ENCODE measurements around the gene VPS52. TPM values are rescaled to one million over a fixed set of nuclear protein-coding genes. Genes with fewer than 3 reads are reported as not detected.

VPS52 gene
- polyA plus RNA-seq, 1 donor from 2014 or later = 29.1 TPM

DNA sequence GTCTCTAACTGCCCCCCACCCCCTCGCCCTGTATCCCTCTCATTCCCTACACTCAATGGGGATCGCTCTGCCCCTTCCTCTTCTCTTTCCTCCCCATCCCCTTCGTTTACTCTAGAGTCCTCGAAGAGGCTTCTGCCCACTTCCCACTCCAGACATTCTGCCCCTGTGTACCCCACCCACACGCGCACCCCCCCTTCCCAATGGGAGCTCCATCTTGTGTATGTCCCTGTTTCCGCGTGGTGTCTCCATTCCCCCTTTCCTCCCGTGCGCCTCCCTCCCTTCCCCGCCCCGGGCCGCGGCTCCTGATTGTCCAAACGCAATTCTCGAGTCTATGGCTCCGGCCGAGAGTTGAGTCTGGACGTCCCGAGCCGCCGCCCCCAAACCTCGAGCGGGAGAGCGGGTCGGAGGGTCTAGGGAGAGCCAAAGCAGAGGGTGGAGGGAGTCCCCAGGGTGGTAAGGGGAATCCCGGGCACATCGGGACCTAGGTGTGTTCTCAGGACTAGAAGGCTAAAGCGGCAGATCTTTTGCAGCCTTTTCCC, 64.1 kb downstream of the VPS52 start:
- H3F3A ChIP-seq (ENCODE audit: insufficient read depth, low read length, poor library complexity, severe bottlenecking) = no peaks in the 10 kb centered on the region
- H2AFZ ChIP-seq (ENCODE audit: low read depth, low read length) = peak overlapping the region; percentile 88
- H3K9me2 ChIP-seq (ENCODE audit: insufficient read depth, low read length) = no peaks in the 10 kb centered on the region
- TF ChIP-seq EP300 (conservative IDR thresholded peaks at IDR 0.05; ENCODE audit: poor library complexity, severe bottlenecking) (no peak), TAF1 (IDR thresholded peaks at IDR 0.05; ENCODE audit: low read depth) (no peak), EZH2 (IDR thresholded peaks at IDR 0.05; ENCODE audit: borderline replicate concordance, insufficient read depth, low read length, poor library complexity, severe bottlenecking) (no peak), POLR2AphosphoS5 (IDR thresholded peaks at IDR 0.05) (no peak), MXI1 (conservative IDR thresholded peaks at IDR 0.05; ENCODE audit: poor library complexity, severe bottlenecking) (no peak), SMC3 (conservative IDR thresholded peaks at IDR 0.05; ENCODE audit: poor library complexity) (no peak), RAD21 (conservative IDR thresholded peaks at IDR 0.05) (no peak)
- TF ChIP-seq, protein P1, sequence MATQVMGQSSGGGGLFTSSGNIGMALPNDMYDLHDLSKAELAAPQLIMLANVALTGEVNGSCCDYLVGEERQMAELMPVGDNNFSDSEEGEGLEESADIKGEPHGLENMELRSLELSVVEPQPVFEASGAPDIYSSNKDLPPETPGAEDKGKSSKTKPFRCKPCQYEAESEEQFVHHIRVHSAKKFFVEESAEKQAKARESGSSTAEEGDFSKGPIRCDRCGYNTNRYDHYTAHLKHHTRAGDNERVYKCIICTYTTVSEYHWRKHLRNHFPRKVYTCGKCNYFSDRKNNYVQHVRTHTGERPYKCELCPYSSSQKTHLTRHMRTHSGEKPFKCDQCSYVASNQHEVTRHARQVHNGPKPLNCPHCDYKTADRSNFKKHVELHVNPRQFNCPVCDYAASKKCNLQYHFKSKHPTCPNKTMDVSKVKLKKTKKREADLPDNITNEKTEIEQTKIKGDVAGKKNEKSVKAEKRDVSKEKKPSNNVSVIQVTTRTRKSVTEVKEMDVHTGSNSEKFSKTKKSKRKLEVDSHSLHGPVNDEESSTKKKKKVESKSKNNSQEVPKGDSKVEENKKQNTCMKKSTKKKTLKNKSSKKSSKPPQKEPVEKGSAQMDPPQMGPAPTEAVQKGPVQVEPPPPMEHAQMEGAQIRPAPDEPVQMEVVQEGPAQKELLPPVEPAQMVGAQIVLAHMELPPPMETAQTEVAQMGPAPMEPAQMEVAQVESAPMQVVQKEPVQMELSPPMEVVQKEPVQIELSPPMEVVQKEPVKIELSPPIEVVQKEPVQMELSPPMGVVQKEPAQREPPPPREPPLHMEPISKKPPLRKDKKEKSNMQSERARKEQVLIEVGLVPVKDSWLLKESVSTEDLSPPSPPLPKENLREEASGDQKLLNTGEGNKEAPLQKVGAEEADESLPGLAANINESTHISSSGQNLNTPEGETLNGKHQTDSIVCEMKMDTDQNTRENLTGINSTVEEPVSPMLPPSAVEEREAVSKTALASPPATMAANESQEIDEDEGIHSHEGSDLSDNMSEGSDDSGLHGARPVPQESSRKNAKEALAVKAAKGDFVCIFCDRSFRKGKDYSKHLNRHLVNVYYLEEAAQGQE (IDR thresholded peaks at IDR 0.05; ENCODE audit: borderline replicate concordance) = no peak
- TF ChIP-seq, protein P2, sequence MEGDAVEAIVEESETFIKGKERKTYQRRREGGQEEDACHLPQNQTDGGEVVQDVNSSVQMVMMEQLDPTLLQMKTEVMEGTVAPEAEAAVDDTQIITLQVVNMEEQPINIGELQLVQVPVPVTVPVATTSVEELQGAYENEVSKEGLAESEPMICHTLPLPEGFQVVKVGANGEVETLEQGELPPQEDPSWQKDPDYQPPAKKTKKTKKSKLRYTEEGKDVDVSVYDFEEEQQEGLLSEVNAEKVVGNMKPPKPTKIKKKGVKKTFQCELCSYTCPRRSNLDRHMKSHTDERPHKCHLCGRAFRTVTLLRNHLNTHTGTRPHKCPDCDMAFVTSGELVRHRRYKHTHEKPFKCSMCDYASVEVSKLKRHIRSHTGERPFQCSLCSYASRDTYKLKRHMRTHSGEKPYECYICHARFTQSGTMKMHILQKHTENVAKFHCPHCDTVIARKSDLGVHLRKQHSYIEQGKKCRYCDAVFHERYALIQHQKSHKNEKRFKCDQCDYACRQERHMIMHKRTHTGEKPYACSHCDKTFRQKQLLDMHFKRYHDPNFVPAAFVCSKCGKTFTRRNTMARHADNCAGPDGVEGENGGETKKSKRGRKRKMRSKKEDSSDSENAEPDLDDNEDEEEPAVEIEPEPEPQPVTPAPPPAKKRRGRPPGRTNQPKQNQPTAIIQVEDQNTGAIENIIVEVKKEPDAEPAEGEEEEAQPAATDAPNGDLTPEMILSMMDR (IDR thresholded peaks at IDR 0.05; ENCODE audit: poor library complexity, severe bottlenecking) = no peak
- H3K4me2 ChIP-seq (ENCODE audit: low read length) = peak overlapping the region; percentile 98
- peak overlapping the region; percentile 99 for H3K9ac ChIP-seq (ENCODE audit: low read length)
- peaks cover 12% of the 10 kb centered on the region for H3K36me3 ChIP-seq (ENCODE audit: insufficient read depth, low read length)
- peak overlapping the region; percentile 96 for H3K27ac ChIP-seq (ENCODE audit: low read length)
- H3K27me3 ChIP-seq (ENCODE audit: insufficient read depth, low read depth, low read length) = no peaks in the 10 kb centered on the region
- no peaks in the 10 kb centered on the region for H3K9me3 ChIP-seq (ENCODE audit: low read length)
- no peaks in the 10 kb centered on the region for H4K20me1 ChIP-seq (ENCODE audit: insufficient read depth)
- peak overlapping the region; percentile 94 for H3K4me3 ChIP-seq (ENCODE audit: low read length)
- H3K79me2 ChIP-seq (replicated peaks; ENCODE audit: insufficient read depth, low read length) = peaks cover 29% of the 10 kb centered on the region

DNA sequence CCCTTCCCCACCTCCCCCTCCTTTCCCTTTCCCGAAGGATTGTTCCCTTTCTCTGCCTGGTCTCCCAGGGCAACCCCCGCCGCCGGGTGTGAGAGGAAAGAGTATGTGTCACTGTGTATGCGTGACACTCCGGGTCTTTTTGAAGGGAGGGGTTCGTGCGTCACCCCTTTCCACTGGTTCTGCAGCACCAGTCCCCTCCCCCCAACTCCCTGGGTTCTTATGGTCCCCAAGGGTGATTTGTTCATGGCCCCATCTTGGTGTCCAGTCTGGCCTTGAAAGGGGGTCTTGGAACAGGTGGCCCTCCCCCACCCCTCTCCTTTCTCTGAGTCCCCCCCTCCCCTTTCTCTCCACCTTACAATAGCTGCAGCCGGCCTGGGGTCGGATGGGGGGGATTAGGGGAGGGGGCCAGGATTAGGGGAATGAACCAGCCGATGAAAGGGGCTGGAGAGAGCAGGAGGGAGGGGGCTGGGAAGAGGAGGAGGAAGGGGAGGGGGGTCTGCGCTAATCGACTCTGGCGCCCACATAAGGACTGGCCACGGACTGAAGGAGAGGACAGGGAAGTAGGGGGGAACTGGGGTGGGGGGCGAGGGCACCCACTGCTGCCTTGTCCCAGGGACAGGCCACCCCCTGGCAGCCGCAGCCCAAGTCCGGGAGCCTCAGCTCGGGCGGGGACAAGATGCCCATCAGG, 64.7 kb downstream of the VPS52 start:
- no peaks in the 10 kb centered on the region for H4K20me1 ChIP-seq (ENCODE audit: insufficient read depth)
- peaks cover 34% of the 10 kb centered on the region for H3K79me2 ChIP-seq (replicated peaks; ENCODE audit: insufficient read depth, low read length)
- TF ChIP-seq MXI1 (conservative IDR thresholded peaks at IDR 0.05; ENCODE audit: poor library complexity, severe bottlenecking) (no peak), RAD21 (conservative IDR thresholded peaks at IDR 0.05) (no peak), SMC3 (conservative IDR thresholded peaks at IDR 0.05; ENCODE audit: poor library complexity) (no peak), EP300 (conservative IDR thresholded peaks at IDR 0.05; ENCODE audit: poor library complexity, severe bottlenecking) (no peak), POLR2AphosphoS5 (IDR thresholded peaks at IDR 0.05) (no peak), TAF1 (IDR thresholded peaks at IDR 0.05; ENCODE audit: low read depth) (no peak), EZH2 (IDR thresholded peaks at IDR 0.05; ENCODE audit: borderline replicate concordance, insufficient read depth, low read length, poor library complexity, severe bottlenecking) (no peak)
- TF ChIP-seq, protein P1 (IDR thresholded peaks at IDR 0.05; ENCODE audit: borderline replicate concordance) = no peak
- TF ChIP-seq, protein P2 (IDR thresholded peaks at IDR 0.05; ENCODE audit: poor library complexity, severe bottlenecking) = no peak
- no peaks in the 10 kb centered on the region for H3K9me2 ChIP-seq (ENCODE audit: insufficient read depth, low read length)
- peaks cover 12% of the 10 kb centered on the region for H3K36me3 ChIP-seq (ENCODE audit: insufficient read depth, low read length)
- H3K4me3 ChIP-seq (ENCODE audit: low read length) = peak overlapping the region; percentile 94
- no peaks in the 10 kb centered on the region for H3K9me3 ChIP-seq (ENCODE audit: low read length)
- no peaks in the 10 kb centered on the region for H3K27me3 ChIP-seq (ENCODE audit: insufficient read depth, low read depth, low read length)
- peak overlapping the region; percentile 99 for H3K9ac ChIP-seq (ENCODE audit: low read length)
- peak overlapping the region; percentile 96 for H3K27ac ChIP-seq (ENCODE audit: low read length)
- peak overlapping the region; percentile 98 for H3K4me2 ChIP-seq (ENCODE audit: low read length)
- no peaks in the 10 kb centered on the region for H3F3A ChIP-seq (ENCODE audit: insufficient read depth, low read length, poor library complexity, severe bottlenecking)
- no peak overlapping the region for H2AFZ ChIP-seq (ENCODE audit: low read depth, low read length)

Data from neural cell (in vitro differentiated cells).